Measurements from ENCODE around the gene FOXS1. TPM values are rescaled to one million over a fixed set of nuclear protein-coding genes. Genes with fewer than 3 reads are reported as not detected.

The FOXS1 gene
- total and polyA plus RNA-seq, 2 donors from 2014 or later = 2.1 to 9.8 TPM

GRCh38 chr20:31870726-31871617 lies 25.6 kb upstream of the FOXS1 start:
- H3K9me3 ChIP-seq (ENCODE audit: control insufficient read depth in 2 of 3, insufficient read depth in 1 of 3, low read length in 3 of 3) = no peaks in the 10 kb centered on the region
- intact Hi-C loops (cut with DNase I) = no loop called here
- no peaks in the 10 kb centered on the region for H3K36me3 ChIP-seq (ENCODE audit: control insufficient read depth in 2 of 3, insufficient read depth in 3 of 3, low read length in 3 of 3)
- H3K9ac ChIP-seq (ENCODE audit: low read length in 3 of 3) = peak overlapping the region; percentile 66 to 89 (median 72)
- peak in 4 of 5 donors; percentile 46 to 83 (median 68) for DNase-seq
- H3K27me3 ChIP-seq (ENCODE audit: control insufficient read depth, insufficient read depth, low read length) = no peaks in the 10 kb centered on the region
- H3K4me1 ChIP-seq (ENCODE audit: control insufficient read depth in 2 of 3, insufficient read depth in 2 of 3, low read depth in 1 of 3, low read length in 3 of 3) = peaks cover 0 to 12% (median 10%) of the 10 kb centered on the region in 3 donors
- TF ChIP-seq, protein P1, sequence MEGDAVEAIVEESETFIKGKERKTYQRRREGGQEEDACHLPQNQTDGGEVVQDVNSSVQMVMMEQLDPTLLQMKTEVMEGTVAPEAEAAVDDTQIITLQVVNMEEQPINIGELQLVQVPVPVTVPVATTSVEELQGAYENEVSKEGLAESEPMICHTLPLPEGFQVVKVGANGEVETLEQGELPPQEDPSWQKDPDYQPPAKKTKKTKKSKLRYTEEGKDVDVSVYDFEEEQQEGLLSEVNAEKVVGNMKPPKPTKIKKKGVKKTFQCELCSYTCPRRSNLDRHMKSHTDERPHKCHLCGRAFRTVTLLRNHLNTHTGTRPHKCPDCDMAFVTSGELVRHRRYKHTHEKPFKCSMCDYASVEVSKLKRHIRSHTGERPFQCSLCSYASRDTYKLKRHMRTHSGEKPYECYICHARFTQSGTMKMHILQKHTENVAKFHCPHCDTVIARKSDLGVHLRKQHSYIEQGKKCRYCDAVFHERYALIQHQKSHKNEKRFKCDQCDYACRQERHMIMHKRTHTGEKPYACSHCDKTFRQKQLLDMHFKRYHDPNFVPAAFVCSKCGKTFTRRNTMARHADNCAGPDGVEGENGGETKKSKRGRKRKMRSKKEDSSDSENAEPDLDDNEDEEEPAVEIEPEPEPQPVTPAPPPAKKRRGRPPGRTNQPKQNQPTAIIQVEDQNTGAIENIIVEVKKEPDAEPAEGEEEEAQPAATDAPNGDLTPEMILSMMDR (IDR thresholded peaks at IDR 0.05; ENCODE audit: borderline replicate concordance, extremely low read depth, insufficient read depth) = no peak
- no peak for FAIRE-seq
- H3K27ac ChIP-seq (ENCODE audit: low read depth in 2 of 2, low read length in 2 of 2) = peak overlapping the region; percentile 93
- peak overlapping the region; percentile 81 to 95 (median 93) for H3K4me3 ChIP-seq (ENCODE audit: low read length in 3 of 3)

DNA sequence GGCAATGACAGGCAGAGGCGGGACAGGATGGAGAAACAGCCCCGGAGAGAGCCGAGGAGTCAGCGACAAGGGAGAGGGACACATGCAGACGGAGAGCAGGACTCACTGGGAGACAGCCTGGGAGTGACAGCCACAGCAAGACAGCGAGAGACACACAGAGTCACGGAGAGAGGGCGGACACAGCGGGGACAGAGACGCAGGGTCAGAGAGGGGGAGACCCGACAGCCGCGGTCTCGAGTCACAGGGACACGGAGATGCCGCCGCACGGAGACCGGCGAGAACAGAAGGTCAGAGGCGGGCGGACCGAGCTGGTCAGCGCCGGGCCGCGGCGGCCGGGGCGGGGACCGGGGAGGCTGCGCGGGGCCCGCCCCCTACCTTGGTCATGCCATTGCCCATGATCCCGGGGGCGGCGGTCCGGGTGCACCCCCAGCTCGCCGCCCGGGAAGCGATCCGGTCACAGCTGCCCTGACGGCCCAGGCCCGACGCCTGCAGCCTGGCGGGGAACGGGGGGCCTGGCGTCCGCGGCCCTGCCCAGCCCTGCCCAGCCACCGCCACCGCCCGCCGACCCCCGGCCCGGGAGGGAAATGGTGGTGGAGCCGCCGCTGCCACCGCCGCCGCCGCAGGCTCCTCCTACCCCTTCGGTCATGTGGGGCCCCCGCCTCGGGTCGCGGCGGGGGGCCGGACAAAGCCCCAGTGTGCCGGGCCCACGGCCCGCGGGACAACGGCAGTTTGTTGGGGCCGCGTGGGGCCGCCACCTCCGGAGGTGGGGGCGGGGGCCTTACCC lies 24.7 kb upstream of the FOXS1 start, which contains the start of the genes DUSP15 and TTLL9:
DUSP15 (minus strand) TSS at position 586 of the 784 bp plus-strand sequence; CDS start at position 396, 190 bp downstream.
TTLL9 (plus strand) TSS at position 693 of the 784 bp plus-strand sequence. CDS start 493 bp downstream, outside the sequence.
- H3K9me3 ChIP-seq (ENCODE audit: control insufficient read depth in 2 of 3, insufficient read depth in 1 of 3, low read length in 3 of 3) = no peaks in the 10 kb centered on the region
- peak within 1 kb of the TSS; percentile 72 to 92 (median 89) for H3K9ac ChIP-seq (ENCODE audit: low read length in 3 of 3)
- DNase-seq (peak; percentile 50 to 90 (median 72)), FAIRE-seq (no peak)
- H3K36me3 ChIP-seq (ENCODE audit: control insufficient read depth in 2 of 3, insufficient read depth in 3 of 3, low read length in 3 of 3) = no peaks in the 10 kb centered on the region
- intact Hi-C loops (cut with DNase I) = no loop called here
- peak within 1 kb of the TSS; percentile 85 to 95 (median 93) for H3K4me3 ChIP-seq (ENCODE audit: low read length in 3 of 3)
- peak within 1 kb of the TSS; percentile 93 for H3K27ac ChIP-seq (ENCODE audit: low read depth in 2 of 2, low read length in 2 of 2)
- H3K4me1 ChIP-seq (ENCODE audit: control insufficient read depth in 2 of 3, insufficient read depth in 2 of 3, low read depth in 1 of 3, low read length in 3 of 3) = peaks cover 0 to 12% (median 10%) of the 10 kb centered on the region in 3 donors
- TF ChIP-seq, protein P1 (IDR thresholded peaks at IDR 0.05; ENCODE audit: borderline replicate concordance, extremely low read depth, insufficient read depth) = no peak
- H3K27me3 ChIP-seq (ENCODE audit: control insufficient read depth, insufficient read depth, low read length) = no peaks in the 10 kb centered on the region

GRCh38 chr20:31869673-31869941 lies 24.2 kb upstream of the FOXS1 start:
- FAIRE-seq (no peak), DNase-seq (no peak)
- TF ChIP-seq, protein P1 (IDR thresholded peaks at IDR 0.05; ENCODE audit: borderline replicate concordance, extremely low read depth, insufficient read depth) = no peak
- H3K4me1 ChIP-seq (ENCODE audit: control insufficient read depth in 2 of 3, insufficient read depth in 2 of 3, low read depth in 1 of 3, low read length in 3 of 3) = peaks cover 0 to 12% (median 10%) of the 10 kb centered on the region in 3 donors
- H3K27me3 ChIP-seq (ENCODE audit: control insufficient read depth, insufficient read depth, low read length) = no peaks in the 10 kb centered on the region
- intact Hi-C loops (cut with DNase I) = no loop called here
- no peaks in the 10 kb centered on the region for H3K9me3 ChIP-seq (ENCODE audit: control insufficient read depth in 2 of 3, insufficient read depth in 1 of 3, low read length in 3 of 3)
- peak overlapping the region; percentile 72 to 92 (median 85) for H3K9ac ChIP-seq (ENCODE audit: low read length in 3 of 3)
- peaks cover 0 to under 1% (median 0%) of the 10 kb centered on the region in 3 donors for H3K36me3 ChIP-seq (ENCODE audit: control insufficient read depth in 2 of 3, insufficient read depth in 3 of 3, low read length in 3 of 3)
- H3K27ac ChIP-seq (ENCODE audit: low read depth in 2 of 2, low read length in 2 of 2) = peak overlapping the region; percentile 93
- peak overlapping the region; percentile 85 to 95 (median 93) for H3K4me3 ChIP-seq (ENCODE audit: low read length in 3 of 3)
